Measurements from ENCODE around the gene DNAJB9.

DNAJB9 gene

DNA sequence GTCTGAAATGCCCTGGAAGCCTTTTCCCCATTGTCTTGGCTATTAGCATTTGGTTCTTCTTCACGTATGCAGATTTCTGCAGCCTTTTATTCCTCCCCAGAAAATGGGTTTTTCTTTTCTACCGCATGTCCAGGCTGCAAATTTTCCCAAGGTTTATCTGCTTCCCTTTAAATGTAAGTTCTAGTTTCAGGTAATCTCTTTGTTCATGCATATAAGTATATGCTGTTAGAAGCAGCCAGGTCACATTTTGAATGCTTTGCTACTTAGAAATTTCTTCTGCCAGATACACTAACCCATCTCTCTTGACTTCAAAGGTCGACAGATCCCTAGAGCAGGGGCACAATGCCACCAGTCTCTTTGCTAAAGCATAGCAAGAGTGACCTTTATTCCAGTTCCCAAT, 12.5 kb upstream of the DNAJB9 start:
- H3K4me3 ChIP-seq (ENCODE audit: low read depth, low read length), result no peak overlapping the region
- TF ChIP-seq, protein P1, sequence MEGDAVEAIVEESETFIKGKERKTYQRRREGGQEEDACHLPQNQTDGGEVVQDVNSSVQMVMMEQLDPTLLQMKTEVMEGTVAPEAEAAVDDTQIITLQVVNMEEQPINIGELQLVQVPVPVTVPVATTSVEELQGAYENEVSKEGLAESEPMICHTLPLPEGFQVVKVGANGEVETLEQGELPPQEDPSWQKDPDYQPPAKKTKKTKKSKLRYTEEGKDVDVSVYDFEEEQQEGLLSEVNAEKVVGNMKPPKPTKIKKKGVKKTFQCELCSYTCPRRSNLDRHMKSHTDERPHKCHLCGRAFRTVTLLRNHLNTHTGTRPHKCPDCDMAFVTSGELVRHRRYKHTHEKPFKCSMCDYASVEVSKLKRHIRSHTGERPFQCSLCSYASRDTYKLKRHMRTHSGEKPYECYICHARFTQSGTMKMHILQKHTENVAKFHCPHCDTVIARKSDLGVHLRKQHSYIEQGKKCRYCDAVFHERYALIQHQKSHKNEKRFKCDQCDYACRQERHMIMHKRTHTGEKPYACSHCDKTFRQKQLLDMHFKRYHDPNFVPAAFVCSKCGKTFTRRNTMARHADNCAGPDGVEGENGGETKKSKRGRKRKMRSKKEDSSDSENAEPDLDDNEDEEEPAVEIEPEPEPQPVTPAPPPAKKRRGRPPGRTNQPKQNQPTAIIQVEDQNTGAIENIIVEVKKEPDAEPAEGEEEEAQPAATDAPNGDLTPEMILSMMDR (IDR thresholded peaks at IDR 0.05; ENCODE audit: borderline replicate concordance, insufficient read depth, low read depth, low read length), result no peak

DNA sequence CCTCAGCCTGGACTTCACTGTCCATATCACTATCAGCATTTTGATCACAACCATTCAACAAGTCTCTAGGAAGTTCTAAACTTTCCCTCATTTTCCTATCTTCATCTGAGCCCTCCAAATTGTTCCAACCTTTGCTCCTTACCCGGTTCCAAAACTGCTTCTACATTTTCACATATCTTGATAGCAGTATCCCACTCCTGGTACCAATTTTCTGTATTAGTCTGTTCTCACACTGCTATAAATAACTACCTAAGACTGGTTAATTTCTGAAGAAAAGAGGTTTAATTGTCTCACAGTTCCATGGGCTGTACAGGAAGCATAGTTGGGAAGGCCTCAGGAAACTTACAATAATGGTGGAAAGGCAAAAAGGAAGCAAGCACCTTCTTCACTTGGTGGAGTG, 12.1 kb upstream of the DNAJB9 start:
- TF ChIP-seq, protein P1 (IDR thresholded peaks at IDR 0.05; ENCODE audit: borderline replicate concordance, insufficient read depth, low read depth, low read length), result no peak

DNA sequence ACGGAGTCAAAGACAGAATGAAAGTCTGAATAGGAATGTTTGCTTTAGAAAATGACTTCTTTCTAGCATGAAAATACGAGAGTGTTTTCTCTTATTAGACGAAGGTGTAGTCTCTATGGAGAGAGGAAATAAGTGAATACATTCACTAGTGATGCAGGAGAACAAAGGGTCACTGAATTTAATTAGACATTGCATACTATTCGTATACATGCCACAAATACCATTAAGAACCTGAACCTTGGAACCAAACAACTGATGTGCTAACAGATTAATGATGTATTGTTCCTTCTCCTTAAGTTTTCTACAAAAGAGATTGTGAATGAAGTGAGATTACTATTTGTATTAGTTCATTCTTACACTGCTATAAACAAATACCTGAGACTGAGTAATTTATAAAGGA, 10.4 kb upstream of the DNAJB9 start:
- TF ChIP-seq, protein P1 (IDR thresholded peaks at IDR 0.05; ENCODE audit: borderline replicate concordance, insufficient read depth, low read depth, low read length), result no peak

More for the DNA sequence above, 12.1 kb upstream of the DNAJB9 start:
- H3K4me3 ChIP-seq (ENCODE audit: low read depth, low read length), result no peak overlapping the region

DNA sequence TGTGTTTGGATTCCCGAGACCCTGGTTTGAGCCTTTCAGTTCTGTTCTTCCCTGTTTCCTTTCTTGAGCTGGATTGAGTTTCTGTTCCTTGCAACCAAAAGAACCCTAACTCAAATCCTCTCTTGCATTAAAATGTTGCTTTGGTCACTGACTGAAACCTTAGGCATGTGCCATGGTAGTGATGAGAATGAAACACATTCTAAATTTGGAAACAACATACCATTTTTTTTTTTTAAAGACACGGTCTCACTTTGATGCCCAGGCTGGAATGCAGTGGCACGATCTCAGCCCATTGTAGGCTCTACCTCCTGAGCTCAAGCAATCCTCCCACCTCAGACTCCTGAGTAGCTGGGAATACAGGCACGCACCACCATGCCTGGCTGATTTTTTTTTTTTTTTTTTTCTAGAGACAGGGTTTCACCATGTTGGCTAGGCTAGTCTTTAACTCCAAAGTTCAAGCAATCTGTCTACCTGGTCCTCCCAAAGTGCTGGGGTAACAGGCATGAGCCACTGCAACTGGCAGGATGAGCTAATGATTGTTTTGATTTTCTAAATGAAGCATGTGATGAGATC, 8.5 kb upstream of the DNAJB9 start:
- no peak overlapping the region for H3K4me3 ChIP-seq (ENCODE audit: low read depth, low read length)
- TF ChIP-seq, protein P1 (IDR thresholded peaks at IDR 0.05; ENCODE audit: borderline replicate concordance, insufficient read depth, low read depth, low read length), result no peak

More for the DNA sequence above, 10.4 kb upstream of the DNAJB9 start:
- H3K4me3 ChIP-seq (ENCODE audit: low read depth, low read length), result no peak overlapping the region

DNA sequence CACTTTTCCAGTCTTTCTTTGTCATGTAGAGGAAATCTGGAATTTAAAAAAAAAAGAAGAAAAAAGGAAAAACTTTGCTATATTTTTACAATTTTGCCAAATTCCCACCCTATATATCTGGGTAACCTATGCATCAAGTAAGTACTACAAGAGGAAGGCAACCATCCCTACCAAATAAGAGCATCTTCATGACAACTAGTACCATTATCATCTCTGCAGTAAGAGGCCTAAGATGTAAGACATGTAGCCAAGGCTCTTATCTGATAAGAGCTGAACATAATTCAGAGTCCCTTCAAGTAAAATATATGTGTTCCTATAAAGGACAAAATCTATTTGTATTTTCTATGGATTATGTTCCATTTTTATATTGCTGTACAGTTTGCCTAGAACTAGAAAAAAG, 3.7 kb upstream of the DNAJB9 start:
- TF ChIP-seq, protein P1 (IDR thresholded peaks at IDR 0.05; ENCODE audit: borderline replicate concordance, insufficient read depth, low read depth, low read length), result no peak

DNA sequence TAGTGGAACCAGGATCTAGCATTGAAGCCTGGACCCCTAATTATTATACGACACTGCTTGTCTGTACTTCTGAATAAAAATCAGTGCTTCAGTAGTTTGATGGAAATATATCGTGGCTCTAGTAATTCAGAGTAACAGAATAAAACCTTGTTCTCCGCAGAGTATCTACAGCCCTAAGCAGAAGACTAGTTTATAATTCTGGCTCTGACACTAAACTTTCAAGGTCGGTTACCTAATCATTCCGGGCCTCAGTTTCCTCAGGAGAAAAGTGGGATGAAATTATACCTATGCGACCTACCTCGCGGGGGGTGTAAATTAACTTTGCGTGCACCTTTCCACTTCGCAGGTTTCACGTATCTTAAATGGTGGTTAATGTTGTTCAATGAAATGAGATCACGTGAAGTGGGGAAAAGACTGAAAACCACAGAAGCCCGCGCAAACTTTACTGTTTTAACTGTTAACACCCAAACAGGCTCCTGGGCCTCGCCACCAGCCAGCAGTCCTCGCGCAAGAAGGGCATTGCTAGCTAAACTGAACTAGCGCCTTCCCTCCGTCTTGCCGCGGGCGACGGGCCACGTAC, 783 bp upstream of the DNAJB9 start:
- TF ChIP-seq, protein P1 (IDR thresholded peaks at IDR 0.05; ENCODE audit: borderline replicate concordance, insufficient read depth, low read depth, low read length), result no peak
- peak overlapping the region; percentile 97 for H3K4me3 ChIP-seq (ENCODE audit: low read depth, low read length)

More for the DNA sequence above, 3.7 kb upstream of the DNAJB9 start:
- no peak overlapping the region for H3K4me3 ChIP-seq (ENCODE audit: low read depth, low read length)

DNA sequence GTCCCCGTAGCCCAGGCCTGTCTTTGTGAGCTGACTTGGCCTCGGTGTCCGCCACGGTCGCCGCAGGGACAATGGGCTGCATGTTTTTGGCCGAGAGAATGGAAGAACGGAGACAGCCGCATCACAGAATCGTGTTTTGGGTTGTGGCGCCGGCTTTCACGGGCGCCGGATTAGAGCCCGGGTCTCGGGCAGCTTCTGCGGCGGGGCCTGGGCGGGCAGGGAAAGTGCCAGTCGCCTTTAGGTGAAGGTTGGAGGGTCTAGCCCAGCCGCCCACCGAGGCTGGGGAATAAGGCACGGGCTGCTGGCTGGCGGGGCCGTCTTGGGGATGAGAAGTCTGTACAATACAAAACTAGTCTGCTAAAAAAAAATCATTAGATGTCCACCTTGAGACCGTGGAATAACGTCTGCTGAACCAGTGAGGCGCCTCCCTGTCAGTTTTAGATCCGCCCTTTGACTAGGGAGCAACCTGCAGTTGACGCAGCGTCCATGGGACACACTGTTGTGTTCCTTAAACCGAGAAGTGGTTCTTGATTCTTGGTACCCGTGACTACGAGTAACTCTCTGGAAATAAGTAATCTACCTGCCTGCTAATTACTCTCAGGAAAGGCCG, 577 bp downstream of the DNAJB9 start:
- peak overlapping the region; percentile 97 for H3K4me3 ChIP-seq (ENCODE audit: low read depth, low read length)
- TF ChIP-seq, protein P1 (IDR thresholded peaks at IDR 0.05; ENCODE audit: borderline replicate concordance, insufficient read depth, low read depth, low read length), result no peak

Measured in GM12875 (cell line).